Stimulated activated CD4-positive, alpha-beta T cell treated with anti-CD3 and anti-CD28 coated beads, Interleukin-12 subunit alpha, Interleukin-12 subunit beta, amount 100 ng/mL, for 4 hours (primary cell): ENCODE data around the gene STX1A.
"Not testable (repeated sequence)": the region's sequence is repeated elsewhere in the genome, so short reads cannot be mapped to it uniquely, and the experiment has no call there.

Experiments
- DNase-seq: peaks from one replicate; pipeline ENCODE4 v3.0.0-alpha.2; 2020

Gene STX1A

GRCh38 chr7:73680501-73680900, 39.0 kb downstream of the STX1A start:
- DNase-seq = no peak

GRCh38 chr7:73679709-73680108, 39.8 kb downstream of the STX1A start:
- no peak for DNase-seq

- DNase-seq = no peak
These were observed 40.6 kb downstream of the STX1A start for GRCh38 chr7:73678862-73679261.

GRCh38 chr7:73676062-73676461, 43.4 kb downstream of the STX1A start:
- not testable (repeated sequence) for DNase-seq

- DNase-seq = no peak
These were observed 44.9 kb downstream of the STX1A start for GRCh38 chr7:73674468-73675124.

GRCh38 chr7:73671857-73672445, 47.5 kb downstream of the STX1A start:
- no peak for DNase-seq

- no peak for DNase-seq
These were observed 48.2 kb downstream of the STX1A start for GRCh38 chr7:73671322-73671661.

GRCh38 chr7:73669858-73670385, 49.5 kb downstream of the STX1A start:
- DNase-seq = no peak

- DNase-seq = no peak
These were observed 50.2 kb downstream of the STX1A start for GRCh38 chr7:73669288-73669701.

GRCh38 chr7:73668886-73669230, 50.6 kb downstream of the STX1A start:
- DNase-seq = no peak

GRCh38 chr7:73668103-73668885, 51.2 kb downstream of the STX1A start:
- DNase-seq = no peak

GRCh38 chr7:73667344-73668102, 51.9 kb downstream of the STX1A start, which contains the start of gene VPS37D:
VPS37D (plus strand) TSS chr7:73667831; CDS start chr7:73667959, 128 bp downstream.
- peak; percentile 95 for DNase-seq

GRCh38 chr7:73663033-73663432, 56.4 kb downstream of the STX1A start:
- DNase-seq = no peak

GRCh38 chr7:73660594-73660993, 58.9 kb downstream of the STX1A start:
- DNase-seq = not testable (repeated sequence)

GRCh38 chr7:73659983-73660382, 59.5 kb downstream of the STX1A start:
- DNase-seq = no peak

GRCh38 chr7:73655309-73655708, 64.2 kb downstream of the STX1A start:
- not testable (repeated sequence) for DNase-seq

- no peak for DNase-seq
These were observed 66.9 kb downstream of the STX1A start for GRCh38 chr7:73652541-73652949.

- no peak for DNase-seq
These were observed 68.9 kb downstream of the STX1A start for GRCh38 chr7:73650524-73650923.

GRCh38 chr7:73649576-73649975, 69.9 kb downstream of the STX1A start:
- no peak for DNase-seq
